HG03039 (cell line): ENCODE data around the gene MAST2.
"Not testable (repeated sequence)": the region's sequence is repeated elsewhere in the genome, so short reads cannot be mapped to it uniquely, and the experiment has no call there.

Experiments
- ATAC-seq: cut with Tn5 transposase; IDR thresholded peaks from one replicate; pipeline ENCODE4 v1.9.1; 2021; ENCODE audit warnings: mild to moderate bottlenecking, moderate library complexity; ENCODE audit not compliant: unreplicated experiment

Gene MAST2

DNA sequence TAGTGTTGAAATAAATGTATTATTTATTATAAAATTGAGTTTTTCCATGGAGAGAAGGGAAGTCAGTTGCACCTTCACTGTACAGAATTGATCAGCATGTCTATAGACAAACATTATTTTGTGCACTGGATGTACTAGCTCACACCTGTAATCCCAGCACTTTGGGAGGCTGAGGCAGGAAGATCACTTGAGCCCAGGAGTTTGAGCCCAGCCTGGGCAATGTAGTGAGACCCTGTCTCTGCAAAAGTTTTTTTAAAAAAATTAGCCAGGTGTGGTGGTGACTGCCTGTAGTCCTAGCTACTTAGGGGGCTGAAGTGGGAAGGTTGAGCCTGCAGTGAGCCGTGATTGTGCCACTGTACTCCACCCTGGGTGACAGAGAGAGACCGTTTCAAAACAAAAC lies 87.7 kb downstream of the MAST2 start:
- no peak for ATAC-seq

DNA sequence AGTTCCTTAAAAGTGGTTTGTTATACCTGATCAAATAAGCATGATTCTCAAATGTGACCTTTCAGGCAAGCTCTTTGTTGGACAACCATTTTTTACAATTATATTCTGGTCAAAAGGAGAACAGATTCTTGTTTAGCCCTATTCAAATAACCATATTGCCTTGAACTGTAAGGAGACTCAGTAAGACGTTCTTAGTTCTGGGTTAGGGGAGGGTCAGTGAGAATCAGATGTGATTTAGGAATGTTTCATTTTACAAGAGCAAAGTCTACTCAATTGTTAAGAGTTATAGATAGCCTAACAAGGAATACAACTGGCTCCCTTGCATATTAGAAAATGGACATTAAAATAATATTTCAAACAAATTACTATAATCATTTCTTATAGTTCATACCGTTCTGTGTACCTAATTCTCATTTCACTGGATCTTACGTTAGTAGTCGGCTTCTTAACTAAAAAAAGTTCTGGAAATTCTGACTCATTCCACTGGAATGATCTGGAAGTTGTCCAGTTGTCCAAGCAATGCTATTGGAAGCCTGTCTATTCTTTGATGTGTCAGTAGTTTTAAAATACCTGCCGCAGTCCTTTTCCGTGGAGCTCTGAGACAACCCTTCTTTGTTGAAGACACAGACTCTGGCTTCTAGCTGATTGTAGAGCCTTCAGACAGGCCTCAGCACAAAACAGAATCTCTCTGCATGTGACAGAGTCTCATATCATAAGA lies 88.8 kb downstream of the MAST2 start:
- no peak for ATAC-seq

GRCh38 chr1:45894331-45894730 lies 90.9 kb downstream of the MAST2 start:
- ATAC-seq = no peak

DNA sequence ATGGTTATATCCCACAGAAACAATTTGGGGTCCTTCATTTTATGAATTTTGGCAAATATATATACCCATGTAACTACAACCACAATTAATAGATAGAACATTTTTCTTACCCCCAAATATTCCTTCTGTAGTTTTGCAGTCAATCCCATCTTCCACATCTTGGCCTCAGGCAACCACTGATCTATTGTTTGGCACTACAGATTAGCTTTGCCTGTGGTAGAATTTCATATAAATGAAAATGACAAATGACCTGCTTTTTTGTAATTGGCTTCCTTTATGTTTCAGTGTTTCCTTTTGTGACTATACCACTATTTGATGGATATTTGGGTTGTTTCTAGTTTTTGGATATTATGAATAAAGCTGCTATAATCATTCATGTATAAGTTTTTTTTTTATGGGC lies 91.5 kb downstream of the MAST2 start:
- no peak for ATAC-seq

DNA sequence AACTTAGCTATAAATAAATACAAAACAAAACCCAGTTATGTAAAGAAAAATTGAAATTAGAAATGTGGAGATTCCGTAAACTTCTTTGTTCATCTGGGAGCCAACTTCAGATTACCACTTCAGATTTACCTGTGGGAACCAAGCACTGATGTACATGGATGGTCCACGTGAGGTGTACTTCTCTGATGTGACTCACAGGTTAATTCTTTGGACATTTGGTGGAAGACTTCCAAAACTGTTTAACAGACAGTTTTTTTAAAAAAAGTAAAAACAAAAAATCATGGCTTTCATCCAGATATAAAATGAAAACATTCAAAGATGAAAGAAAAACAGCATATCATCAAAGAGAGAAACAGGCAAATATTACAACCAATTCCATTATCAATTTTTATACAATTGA lies 92.0 kb downstream of the MAST2 start:
- no peak for ATAC-seq

- no peak for ATAC-seq
Measured at GRCh38 chr1:45906883-45907282, 103.5 kb downstream of the MAST2 start.

- ATAC-seq = no peak
Measured at GRCh38 chr1:45908611-45909140, 105.3 kb downstream of the MAST2 start.

GRCh38 chr1:45911634-45912033 lies 108.2 kb downstream of the MAST2 start:
- ATAC-seq = no peak

GRCh38 chr1:45913183-45913683 lies 109.8 kb downstream of the MAST2 start:
- ATAC-seq = no peak

- ATAC-seq = no peak
Measured at GRCh38 chr1:45913731-45914501, 110.5 kb downstream of the MAST2 start.

DNA sequence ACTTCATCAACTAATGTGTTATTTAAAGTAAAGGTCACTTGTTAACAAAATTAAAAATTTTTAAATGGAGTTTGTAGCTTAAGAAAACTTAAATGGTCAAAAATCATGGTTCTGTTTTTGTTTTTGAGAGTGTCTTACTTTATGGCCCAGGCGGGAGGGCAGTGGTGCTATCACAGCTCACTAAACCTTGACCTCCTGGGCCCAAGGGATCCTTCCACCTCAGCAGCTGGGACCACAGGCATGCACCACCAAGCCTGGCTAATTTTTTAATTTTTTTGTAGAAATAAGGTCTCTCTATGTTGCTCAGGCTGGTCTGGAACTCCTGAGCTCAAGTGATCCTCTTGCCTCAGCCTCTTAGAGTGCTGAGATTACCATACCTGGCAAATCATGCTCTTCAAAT lies 111.4 kb downstream of the MAST2 start:
- no peak for ATAC-seq

DNA sequence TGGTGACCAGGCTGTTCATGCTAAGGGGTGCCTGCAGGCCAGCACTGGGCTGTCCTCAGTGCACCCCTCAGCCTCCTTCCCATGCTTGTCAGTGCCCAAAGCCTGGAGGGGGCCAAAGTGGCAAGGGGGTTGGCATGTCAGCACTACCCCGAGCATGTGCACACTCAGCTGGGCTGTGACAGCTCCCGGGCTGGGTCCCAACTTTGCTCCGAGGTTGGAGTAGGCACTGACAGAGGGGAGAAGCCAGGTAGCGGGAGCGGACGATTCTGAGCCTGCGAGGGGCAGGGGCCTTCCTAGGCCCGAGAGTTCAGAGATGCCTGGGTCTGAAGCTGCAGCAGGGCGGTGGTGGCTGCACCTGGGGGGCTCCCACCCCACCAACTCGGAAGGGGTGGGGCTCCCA lies 119.0 kb downstream of the MAST2 start:
- ATAC-seq = no peak

- no peak for ATAC-seq
Measured at GRCh38 chr1:45922813-45923212, 119.4 kb downstream of the MAST2 start.

GRCh38 chr1:45923343-45923742 lies 119.9 kb downstream of the MAST2 start:
- ATAC-seq = no peak

DNA sequence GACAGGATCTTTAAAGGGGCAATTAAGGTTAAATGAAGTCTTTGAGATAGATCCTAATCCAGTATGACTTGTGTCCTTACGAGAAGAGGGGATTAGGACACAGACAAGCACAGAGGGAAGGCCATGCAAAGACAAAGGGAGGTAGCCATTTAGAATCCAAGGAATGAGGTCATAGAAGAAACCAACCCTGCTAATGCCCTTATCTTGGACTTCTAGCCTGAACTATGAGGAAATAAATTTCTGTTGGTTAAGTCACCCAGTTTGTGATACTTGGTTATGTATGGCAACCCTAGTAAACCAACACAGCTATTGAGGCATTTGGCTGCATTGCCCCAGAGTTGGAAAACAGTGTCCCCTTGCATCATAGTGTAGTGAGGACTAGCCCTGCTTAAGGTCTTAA lies 121.3 kb downstream of the MAST2 start:
- no peak for ATAC-seq

DNA sequence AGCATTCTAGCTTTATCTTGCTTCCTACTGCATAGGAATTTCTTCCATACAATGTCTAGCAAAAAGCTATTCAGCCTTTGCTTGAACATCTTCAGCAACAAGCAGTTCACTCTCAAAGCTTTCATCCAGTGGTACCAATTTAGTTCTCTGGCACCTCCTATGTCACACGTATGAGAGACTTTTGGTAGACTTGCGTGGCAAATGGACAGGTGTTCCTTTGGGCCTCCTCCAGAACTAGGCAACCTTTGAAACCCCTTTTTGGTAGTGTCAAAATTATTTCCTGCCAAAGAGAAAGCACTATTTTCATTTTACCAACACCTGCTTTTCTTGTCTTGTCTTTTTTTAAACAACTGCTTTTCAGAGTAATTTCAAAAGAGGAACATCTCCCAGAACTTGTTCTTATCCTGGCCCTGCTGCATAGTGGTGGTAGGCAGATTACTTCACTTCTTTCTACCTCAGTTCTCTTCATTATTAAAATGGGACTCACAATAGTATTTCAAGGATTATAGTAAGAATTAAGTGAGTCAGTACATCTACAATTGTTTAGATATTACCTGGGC lies 122.4 kb downstream of the MAST2 start:
- no peak for ATAC-seq

DNA sequence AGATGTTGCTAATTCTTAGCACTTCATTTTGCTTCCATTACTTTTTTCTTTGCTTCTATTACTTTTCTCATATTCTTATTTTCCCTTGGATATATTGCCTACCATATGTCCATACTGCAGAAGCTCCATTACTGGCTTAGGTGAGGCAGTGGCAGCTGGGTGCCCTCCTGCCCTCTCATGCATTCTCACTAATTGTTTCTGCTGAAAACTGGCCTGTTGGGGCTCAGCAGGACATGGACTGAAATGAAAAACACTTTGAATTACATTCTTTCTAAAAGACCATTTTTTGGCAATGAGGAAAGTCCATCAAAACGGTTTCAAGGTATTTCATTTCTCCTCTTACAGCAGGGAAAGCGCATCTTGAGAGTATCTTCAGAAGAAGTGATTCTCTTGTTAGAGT lies 122.9 kb downstream of the MAST2 start:
- no peak for ATAC-seq

DNA sequence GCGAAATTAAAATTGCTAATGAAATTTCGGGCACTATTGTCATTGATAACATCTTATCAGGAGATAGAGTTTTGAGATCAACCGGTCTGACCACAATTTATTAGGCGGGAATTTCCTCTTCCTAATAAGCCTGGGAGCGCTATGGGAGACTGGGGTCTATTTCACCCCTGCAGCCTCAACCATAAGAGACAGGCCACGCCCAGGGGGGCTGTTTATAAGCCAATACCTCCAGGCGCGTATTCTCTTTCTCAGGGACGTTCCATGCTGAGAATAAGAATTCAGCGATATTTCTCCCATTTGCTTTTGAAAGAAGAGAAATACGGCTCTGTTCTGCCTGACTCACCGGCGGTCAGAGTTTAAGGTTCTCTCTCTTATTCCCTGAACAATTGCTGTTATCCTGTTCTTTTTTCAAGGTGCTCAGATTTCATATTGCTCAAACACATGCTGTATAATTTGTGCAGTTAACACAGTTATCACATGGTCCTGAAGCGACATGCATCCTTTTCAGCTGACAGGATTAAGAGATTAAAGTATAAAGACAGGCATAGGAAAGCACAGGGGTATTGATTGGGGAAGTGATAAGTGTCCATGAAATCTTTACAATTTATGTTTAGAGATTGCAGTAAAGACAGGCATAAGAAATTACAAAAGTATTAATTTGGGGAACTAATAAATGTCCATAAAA lies 124.0 kb downstream of the MAST2 start:
- ATAC-seq = not testable (repeated sequence)

DNA sequence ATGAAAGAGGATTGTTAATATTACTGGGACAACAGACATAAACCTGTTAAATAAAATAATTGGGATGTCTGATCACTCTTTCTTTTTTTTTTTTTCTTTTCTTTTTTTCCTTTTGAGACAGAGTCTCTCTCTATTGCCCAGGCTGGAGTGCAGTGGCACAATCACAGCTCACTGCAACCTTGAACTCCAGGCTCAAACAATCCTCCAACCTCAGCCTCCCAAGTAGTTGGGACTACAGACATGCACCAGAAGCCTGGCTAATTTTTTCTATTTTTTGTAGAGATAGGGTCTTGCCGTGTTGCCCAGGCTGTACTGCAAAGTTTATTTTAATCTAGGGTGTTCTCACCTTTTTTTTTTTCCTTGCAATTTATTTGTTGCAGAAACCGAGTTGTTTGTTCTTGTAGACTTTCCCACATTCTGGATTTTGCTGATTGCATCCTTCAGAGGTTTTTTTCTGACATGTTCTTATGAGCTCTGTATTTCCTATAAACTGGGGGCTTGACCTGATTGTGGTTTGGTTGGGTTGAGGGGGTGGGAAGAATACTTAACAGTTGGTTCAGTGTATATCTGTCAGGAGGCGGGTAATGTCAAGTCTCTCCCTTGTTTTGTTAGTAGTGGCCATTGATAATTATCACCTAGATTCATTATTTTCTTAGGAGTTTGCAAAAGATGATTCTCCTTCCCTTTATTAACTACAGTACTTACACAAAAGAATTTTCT lies 125.2 kb downstream of the MAST2 start:
- no peak for ATAC-seq

GRCh38 chr1:45929257-45929687 lies 125.9 kb downstream of the MAST2 start:
- no peak for ATAC-seq
